Prostate gland (tissue), 2 donors: ENCODE results near the gene KSR2. TPM values are rescaled to one million over a fixed set of nuclear protein-coding genes. Genes with fewer than 3 reads are reported as not detected.

Source experiments
- DNase-seq: peaks from one replicate; pipeline ENCODE4 v3.0.0-alpha.2; 2019; ENCODE audit warnings: low spot score
- H3K27ac ChIP-seq, 2 donors: fragments of 200-600 bp; sonication (generic); 2 replicates each; pipeline ENCODE4 v1.5.1; 2017 to 2019
- H3K27me3 ChIP-seq: fragments of 200-600 bp; sonication (generic); replicated peaks from 2 replicates; pipeline ENCODE4 v1.5.1; 2019; ENCODE audit not compliant: insufficient read depth
- H3K36me3 ChIP-seq, 2 donors: fragments of 200-600 bp; sonication (generic); 1 replicate in 1 of 2; 2 replicates in 1 of 2; pipeline versions ENCODE4 v1.5.1 to v1.8.1; 2017 to 2019
- H3K4me1 ChIP-seq: fragments of 200-600 bp; sonication (generic); replicated peaks from 2 replicates; pipeline ENCODE4 v1.5.1; 2019
- H3K4me3 ChIP-seq, 2 donors: fragments of 200-600 bp; sonication (generic); 2 replicates each; pipeline ENCODE4 v1.5.1; 2017 to 2019
- H3K9me3 ChIP-seq: fragments of 200-600 bp; sonication (generic); 2 replicates; pipeline ENCODE4 v1.5.1; 2017
- CTCF ChIP-seq, 4 experiments: fragments of 200-600 bp in 2 of 4; fragments of 450-650 bp in 2 of 4; sonication (generic) in 2 of 4; IDR thresholded peaks; 1 replicate in 3 of 4; 2 replicates in 1 of 4; pipeline ENCODE4 v1.5.1; 2016 to 2019; ENCODE audit warnings: antibody characterized with exemption in 4 of 4, mild to moderate bottlenecking in 2 of 4, moderate library complexity in 2 of 4
- POLR2A ChIP-seq: fragments of 450-650 bp; IDR thresholded peaks from one replicate; pipeline ENCODE4 v1.6.1; 2016; ENCODE audit warnings: antibody characterized with exemption, mild to moderate bottlenecking
- POLR2AphosphoS5 ChIP-seq: sonication (generic); formaldehyde crosslinking; IDR thresholded peaks from one replicate; pipeline ENCODE4 v1.6.1; 2017; ENCODE audit warnings: antibody characterized with exemption
- WGBS: methylation state at CpG from one replicate; pipeline ENCODE4 v1.1.5; 2018; 5-methylcytosine and 5-hydroxymethylcytosine counted together
- intact Hi-C: fragments of 100-400 bp; cut with DNase I; formaldehyde crosslinking; loops from one replicate; pipeline ENCODE4 v1.14.2; 2022
- total RNA-seq, 2 donors: library from RNA; depleted of rRNA; stranded (reverse); fragments of >200 nt; gene quantifications; one replicate each; pipeline ENCODE4 v1.1.0, GENCODE V29; 2016

KSR2 gene
- total RNA-seq, 2 donors from 2014 or later, result 1.0 to 1.7 TPM

GRCh38 chr12:117921929-117922777 lies 46.6 kb downstream of the KSR2 start:
- TF ChIP-seq POLR2AphosphoS5, result no peak
- TF ChIP-seq CTCF (IDR thresholded peaks at IDR 0.05), result no peak
- no peak for TF ChIP-seq POLR2A
- 64% methylated on average over 6 of the region's 6 CpGs for WGBS

GRCh38 chr12:117919479-117919878 lies 49.3 kb downstream of the KSR2 start:
- no peaks in the 10 kb centered on the region for H3K9me3 ChIP-seq
- DNase-seq, result no peak
- H3K27me3 ChIP-seq, result no peaks in the 10 kb centered on the region
- H3K36me3 ChIP-seq, result no peaks in the 10 kb centered on the region
- TF ChIP-seq POLR2AphosphoS5 (no peak), POLR2A (no peak), CTCF (IDR thresholded peaks at IDR 0.05) (no peak)
- intact Hi-C loops, result no loop called here
- 78% methylated on average over 2 of the region's 2 CpGs for WGBS
- H3K4me3 ChIP-seq, result no peak overlapping the region
- no peak overlapping the region for H3K27ac ChIP-seq
- H3K4me1 ChIP-seq, result no peaks in the 10 kb centered on the region

More at GRCh38 chr12:117921929-117922777, 46.6 kb downstream of the KSR2 start:
- intact Hi-C loops, result no loop called here
- no peak for DNase-seq
- Histone ChIP-seq H3K27ac (no peak overlapping the region), H3K27me3 (no peaks in the 10 kb centered on the region), H3K36me3 (no peaks in the 10 kb centered on the region), H3K4me3 (no peak overlapping the region), H3K4me1 (no peaks in the 10 kb centered on the region), H3K9me3 (no peaks in the 10 kb centered on the region)

GRCh38 chr12:117914686-117915085 lies 54.1 kb downstream of the KSR2 start:
- Histone ChIP-seq H3K27me3 (no peaks in the 10 kb centered on the region), H3K4me1 (no peaks in the 10 kb centered on the region), H3K4me3 (no peak overlapping the region), H3K36me3 (no peaks in the 10 kb centered on the region), H3K27ac (no peak overlapping the region), H3K9me3 (no peaks in the 10 kb centered on the region)
- DNase-seq, result no peak
- TF ChIP-seq CTCF (IDR thresholded peaks at IDR 0.05) (no peak), POLR2A (no peak), POLR2AphosphoS5 (no peak)
- intact Hi-C loops, result no loop called here
- 86% methylated on average over 4 of the region's 4 CpGs for WGBS

GRCh38 chr12:117912756-117913155 lies 56.0 kb downstream of the KSR2 start:
- Histone ChIP-seq H3K4me3 (no peak overlapping the region), H3K27ac (peak overlapping the region in 1 of 2 donors; percentile 19), H3K9me3 (no peaks in the 10 kb centered on the region), H3K36me3 (no peaks in the 10 kb centered on the region), H3K4me1 (no peaks in the 10 kb centered on the region), H3K27me3 (no peaks in the 10 kb centered on the region)
- TF ChIP-seq CTCF (IDR thresholded peaks at IDR 0.05) (no peak), POLR2A (no peak), POLR2AphosphoS5 (peak; percentile 50)
- 25% methylated on average over 9 of the region's 9 CpGs for WGBS
- DNase-seq, result peak; percentile 63
- intact Hi-C loops, result no loop called here

GRCh38 chr12:117908411-117908810 lies 60.4 kb downstream of the KSR2 start:
- Histone ChIP-seq H3K27ac (no peak overlapping the region), H3K27me3 (no peaks in the 10 kb centered on the region), H3K4me3 (no peak overlapping the region), H3K4me1 (no peaks in the 10 kb centered on the region), H3K9me3 (no peaks in the 10 kb centered on the region), H3K36me3 (no peaks in the 10 kb centered on the region)
- TF ChIP-seq CTCF (IDR thresholded peaks at IDR 0.05) (no peak), POLR2A (no peak), POLR2AphosphoS5 (no peak)
- intact Hi-C loops, result no loop called here
- no peak for DNase-seq
- WGBS, result 86% methylated on average over 5 of the region's 5 CpGs
